SU-DHL-6 (cell line): Measurements from ENCODE around the gene ELF4.

Experiments
- H2AFZ ChIP-seq: fragments of 200-600 bp; sonication (generic); 2 replicates; pipeline ENCODE4 v1.6.1; 2014; ENCODE audit warnings: low read depth, mild to moderate bottlenecking, moderate library complexity, mixed read lengths, antibody characterized with exemption, low read length; ENCODE audit not compliant: severe bottlenecking
- H3F3A ChIP-seq: fragments of 200-600 bp; shearing (Covaris generic); 2 replicates; pipeline ENCODE4 v1.6.0; 2016; ENCODE audit warnings: antibody characterized with exemption, mild to moderate bottlenecking; ENCODE audit not compliant: insufficient read depth
- H3K27ac ChIP-seq: fragments of 200-600 bp; sonication (generic); 2 replicates; pipeline ENCODE4 v1.5.1; 2016; ENCODE audit warnings: low read depth, mild to moderate bottlenecking, low read length, moderate library complexity, mixed read lengths
- H3K27me3 ChIP-seq: fragments of 200-600 bp; sonication (generic), shearing (Covaris generic); 2 replicates; pipeline ENCODE4 v1.6.0; 2014; ENCODE audit warnings: mild to moderate bottlenecking, low read length
- H3K36me3 ChIP-seq: fragments of 200-600 bp; sonication (generic); 2 replicates; pipeline ENCODE4 v1.6.1; 2014; ENCODE audit warnings: mild to moderate bottlenecking, low read length, mixed read lengths
- H3K4me2 ChIP-seq: fragments of 300-600, 200-600 bp; shearing (Covaris generic), sonication (generic); 2 replicates; pipeline ENCODE4 v1.6.0; 2014; ENCODE audit warnings: low read length, low read depth, mild to moderate bottlenecking; ENCODE audit not compliant: poor library complexity, severe bottlenecking
- H3K4me3 ChIP-seq: fragments of 200-600 bp; sonication (generic); 2 replicates; pipeline ENCODE4 v1.5.1; 2014; ENCODE audit warnings: antibody characterized with exemption, low read length, mild to moderate bottlenecking, mixed read lengths; ENCODE audit not compliant: insufficient read depth, poor library complexity, severe bottlenecking
- H3K79me2 ChIP-seq: fragments of 200-600 bp; sonication (generic); 2 replicates; pipeline ENCODE4 v1.6.1; 2014; ENCODE audit warnings: mild to moderate bottlenecking, low read length, moderate library complexity; ENCODE audit not compliant: insufficient read depth
- H3K9ac ChIP-seq: fragments of 200-600 bp; sonication (generic); 2 replicates; pipeline ENCODE4 v1.7.0; 2014; ENCODE audit warnings: mild to moderate bottlenecking, low read length
- H3K9me2 ChIP-seq: fragments of 200-600 bp; sonication (generic); replicated peaks from 2 replicates; pipeline ENCODE4 v1.6.1; 2014; ENCODE audit warnings: low read length; ENCODE audit not compliant: insufficient read depth
- H3K9me3 ChIP-seq: fragments of 200-600 bp; sonication (generic); 2 replicates; pipeline ENCODE4 v1.6.1; 2014; ENCODE audit warnings: low read length, mixed read lengths; ENCODE audit not compliant: insufficient read depth
- H4K20me1 ChIP-seq: fragments of 200-600 bp; sonication (generic); 2 replicates; pipeline ENCODE4 v1.6.1; 2014; ENCODE audit warnings: low read depth, mild to moderate bottlenecking, antibody characterized with exemption, low read length, moderate library complexity, mixed read lengths
- CTCF ChIP-seq: fragments of 200-600 bp; sonication (generic); IDR thresholded peaks from one replicate; pipeline ENCODE4 v1.5.1; 2017; ENCODE audit warnings: antibody characterized with exemption, mild to moderate bottlenecking, low read length, moderate library complexity; ENCODE audit not compliant: insufficient read depth, poor library complexity, severe bottlenecking
- EZH2phosphoT487 ChIP-seq: fragments of 200-600 bp; sonication (generic), shearing (Covaris generic); conservative IDR thresholded peaks from 2 replicates; pipeline ENCODE4 v1.6.1; 2018; ENCODE audit warnings: mild to moderate bottlenecking, antibody characterized with exemption, low read length, moderate library complexity, mixed read lengths

The ELF4 gene

GRCh38 chrX:130072345-130072740 is 38.0 kb downstream of the ELF4 start:
- Histone ChIP-seq H3K36me3 (no peaks in the 10 kb centered on the region), H3F3A (no peaks in the 10 kb centered on the region), H3K9me3 (no peaks in the 10 kb centered on the region), H3K27ac (no peak overlapping the region), H3K79me2 (no peaks in the 10 kb centered on the region), H3K9ac (no peak overlapping the region), H3K9me2 (no peaks in the 10 kb centered on the region), H2AFZ (no peak overlapping the region), H4K20me1 (no peaks in the 10 kb centered on the region), H3K4me3 (no peak overlapping the region), H3K27me3 (no peaks in the 10 kb centered on the region), H3K4me2 (no peak overlapping the region)
- TF ChIP-seq CTCF (no peak), EZH2phosphoT487 (no peak)

GRCh38 chrX:130071611-130072344 is 38.5 kb downstream of the ELF4 start:
- H3K9me3 ChIP-seq = no peaks in the 10 kb centered on the region
- no peak overlapping the region for H3K4me2 ChIP-seq
- no peak overlapping the region for H3K9ac ChIP-seq
- no peaks in the 10 kb centered on the region for H4K20me1 ChIP-seq
- no peak overlapping the region for H3K27ac ChIP-seq
- H3K79me2 ChIP-seq = no peaks in the 10 kb centered on the region
- H3K9me2 ChIP-seq = no peaks in the 10 kb centered on the region
- H3F3A ChIP-seq = no peaks in the 10 kb centered on the region
- H3K27me3 ChIP-seq = no peaks in the 10 kb centered on the region
- H2AFZ ChIP-seq = no peak overlapping the region
- H3K4me3 ChIP-seq = no peak overlapping the region
- TF ChIP-seq EZH2phosphoT487 (no peak), CTCF (no peak)
- no peaks in the 10 kb centered on the region for H3K36me3 ChIP-seq

DNA sequence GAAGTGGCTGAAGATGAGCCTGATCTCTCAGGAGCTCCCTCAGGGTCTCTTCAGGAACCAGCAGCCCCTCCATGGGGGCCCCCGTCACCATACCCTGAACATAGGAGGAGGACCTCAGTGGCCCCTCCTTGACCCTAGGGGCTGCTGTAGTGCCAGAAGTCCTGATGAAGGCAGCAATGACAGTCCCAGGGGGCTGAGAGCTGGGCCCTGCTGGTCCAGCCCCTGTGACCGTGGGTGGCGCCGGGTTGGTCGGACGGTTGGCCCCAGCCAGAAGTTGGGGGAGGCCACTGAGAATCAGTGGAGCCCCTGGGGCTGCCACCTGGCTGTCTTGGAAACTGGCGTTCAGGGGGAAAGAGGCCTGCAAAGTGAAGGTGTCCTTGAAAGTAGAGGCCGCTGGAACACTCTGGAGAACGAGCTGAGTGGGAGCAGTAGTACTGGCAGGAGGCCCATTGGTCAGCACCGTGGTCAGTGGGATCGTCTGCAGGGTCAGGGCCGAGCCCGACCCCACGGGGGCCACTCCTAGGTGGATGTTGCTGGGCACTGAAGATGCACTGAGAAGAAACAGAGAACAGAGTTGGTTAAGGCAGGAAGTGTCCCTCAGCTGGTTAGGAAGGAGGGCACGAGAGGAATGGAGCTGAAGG is 43.2 kb downstream of the ELF4 start:
- Histone ChIP-seq H3K79me2 (no peaks in the 10 kb centered on the region), H3K9me2 (no peaks in the 10 kb centered on the region), H3F3A (no peaks in the 10 kb centered on the region), H3K4me3 (no peak overlapping the region), H3K27ac (no peak overlapping the region), H3K4me2 (no peak overlapping the region), H3K27me3 (no peaks in the 10 kb centered on the region), H2AFZ (no peak overlapping the region), H4K20me1 (no peaks in the 10 kb centered on the region), H3K9ac (no peak overlapping the region), H3K9me3 (no peaks in the 10 kb centered on the region), H3K36me3 (no peaks in the 10 kb centered on the region)
- TF ChIP-seq CTCF (no peak), EZH2phosphoT487 (no peak)
